Renal cortex interstitium (tissue), 11 donors: ENCODE measurements around the gene TMC3. TPM values are rescaled to one million over a fixed set of nuclear protein-coding genes. Genes with fewer than 3 reads are reported as not detected.
A peak's percentile ranks its signal among the peaks of the same experiment; 100 is the strongest.

Source experiments
- DNase-seq, 11 donors: peaks; one replicate each; pipeline ENCODE4 v3.0.0-alpha.2; 2013; ENCODE audit warnings: low read depth in 9 of 11, low spot score in 4 of 11; ENCODE audit errors: extremely low read depth in 1 of 11
- polyA plus RNA-seq, 3 donors: library from polyadenylated mRNA; unstranded; fragments of 120-200 nt; gene quantifications; one replicate each; pipeline ENCODE4 v1.2.1, GENCODE V29; 2013; ENCODE audit not compliant: insufficient read length in 3 of 3

The TMC3 gene
- polyA plus RNA-seq, 3 donors: 0.08 to 0.38 (median 0.11) TPM

DNA sequence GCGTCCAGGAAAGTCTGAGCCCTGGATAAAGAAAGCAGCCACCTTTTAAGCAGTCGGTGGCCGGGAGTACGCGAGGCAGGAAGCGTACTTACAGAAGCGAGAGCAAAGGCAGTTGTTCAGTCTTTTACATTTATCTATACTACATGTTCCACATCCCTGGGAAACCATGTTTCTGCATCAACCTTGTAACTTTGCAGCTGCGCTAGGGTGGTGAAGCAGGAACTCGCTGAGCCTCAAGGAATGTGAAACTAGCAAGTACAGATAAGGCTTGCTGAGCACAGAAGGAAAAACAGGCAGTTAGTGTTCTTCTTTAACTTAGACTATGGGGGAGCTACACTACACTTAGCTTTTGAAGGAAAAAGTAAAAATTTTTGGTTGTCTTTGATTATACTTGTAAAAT lies 42.9 kb downstream of the TMC3 start:
- peak in 1 of 11 donors; percentile 5 for DNase-seq

DNA sequence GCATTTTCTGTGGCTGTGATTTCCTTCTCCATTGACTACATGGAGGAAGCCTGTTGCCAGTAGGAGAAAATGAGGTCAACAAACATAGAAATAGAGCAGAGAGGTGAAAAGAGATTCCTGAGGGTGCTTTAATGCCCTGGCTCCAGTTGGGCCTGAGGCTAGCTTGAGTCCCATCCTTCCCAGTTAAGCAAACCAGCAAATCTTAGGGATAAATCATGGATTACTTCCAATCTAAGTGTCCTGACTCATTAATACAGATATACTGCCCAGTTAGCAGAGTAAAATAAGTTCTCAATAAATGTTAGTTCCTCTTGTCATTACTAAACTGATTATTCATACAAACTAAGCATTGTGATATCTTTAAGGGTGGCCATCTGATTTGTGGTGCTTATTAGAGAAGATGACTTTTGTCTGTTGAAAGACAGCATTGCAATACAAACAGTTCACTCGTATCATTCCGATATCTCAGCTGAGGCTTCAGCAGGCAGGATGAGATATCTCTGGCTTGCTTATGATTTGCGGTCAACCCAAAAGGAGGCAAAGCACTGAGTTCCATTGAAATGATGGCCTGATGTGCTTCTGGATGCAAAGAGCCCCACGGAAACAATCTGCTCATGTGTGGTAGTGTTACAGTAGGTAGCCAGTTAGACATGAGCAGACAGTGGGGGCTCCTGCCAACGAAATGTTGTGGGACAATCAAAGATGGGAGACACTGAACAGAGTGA lies 43.5 kb downstream of the TMC3 start:
- no peak for DNase-seq

DNA sequence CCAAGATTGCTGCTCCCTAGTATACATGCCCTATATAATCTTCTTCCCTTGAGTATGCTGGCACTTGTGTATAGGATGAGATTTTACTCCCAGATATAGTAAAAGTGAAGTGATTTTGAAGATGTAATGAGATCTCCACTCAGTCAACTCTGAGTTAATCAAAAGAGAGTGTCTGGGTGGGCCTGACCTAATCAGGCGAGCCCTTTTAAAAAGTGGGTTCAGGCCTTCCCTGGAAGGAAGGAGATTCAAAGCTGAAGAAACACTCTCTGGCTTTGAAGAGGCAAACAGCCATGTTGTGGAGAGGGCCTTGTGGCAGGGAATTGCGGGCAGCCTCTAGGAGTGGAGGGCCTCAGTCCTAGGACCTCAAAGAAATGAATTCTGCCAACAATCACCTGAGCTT lies 44.6 kb downstream of the TMC3 start:
- DNase-seq: no peak

DNA sequence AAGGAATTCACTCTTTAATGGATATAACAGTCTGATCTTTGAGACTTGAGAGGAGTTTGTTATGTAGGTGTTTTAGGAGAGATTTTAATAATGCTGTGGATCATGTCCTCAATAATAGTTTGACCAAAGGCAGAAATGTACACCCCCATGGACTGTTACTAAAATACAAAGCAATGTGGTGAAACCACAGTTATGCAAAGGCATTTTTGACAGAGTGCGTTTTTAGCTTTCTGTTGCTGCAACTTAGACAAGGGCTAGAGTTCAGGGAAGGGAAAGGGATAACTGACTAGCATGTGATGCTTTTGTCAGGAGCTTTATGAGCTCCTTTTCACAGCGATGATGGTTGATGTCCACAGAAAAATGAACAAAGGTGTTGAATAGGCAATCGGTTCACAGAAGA lies 46.5 kb downstream of the TMC3 start:
- DNase-seq: no peak

DNA sequence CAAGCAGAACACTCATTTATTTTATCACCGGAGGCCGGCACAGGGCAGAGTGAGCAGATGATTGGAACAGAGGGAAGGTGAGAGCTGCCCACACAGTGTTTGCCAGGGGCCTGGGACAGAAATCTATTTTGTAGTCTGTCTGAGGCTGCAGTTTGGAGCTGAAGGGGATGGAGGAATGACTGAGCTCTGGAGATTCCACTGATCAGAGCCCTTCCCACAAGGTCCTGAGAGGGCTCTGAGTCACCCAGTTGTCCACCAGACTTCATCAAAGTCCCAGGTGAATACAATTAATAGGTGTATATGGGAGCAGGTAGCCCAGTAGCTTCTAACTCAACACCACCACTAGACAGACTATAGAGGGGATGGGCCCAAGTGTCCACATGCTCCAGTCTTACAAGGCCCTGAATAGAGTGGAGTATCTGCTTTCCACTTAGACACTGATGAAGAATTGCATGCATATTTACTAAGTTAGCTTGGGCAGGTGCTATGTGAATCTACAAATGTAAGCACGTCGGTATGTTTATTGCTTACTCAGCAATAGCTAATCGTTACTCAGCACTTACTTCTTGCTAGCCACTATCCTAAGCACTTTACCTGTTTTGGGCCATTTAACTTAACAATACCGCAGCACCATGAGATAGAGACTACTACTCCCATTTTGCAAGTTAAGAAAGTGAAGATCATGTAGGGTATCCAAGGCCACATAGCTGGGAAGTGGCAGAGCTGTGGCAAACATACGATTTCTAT lies 47.4 kb downstream of the TMC3 start:
- DNase-seq: no peak

DNA sequence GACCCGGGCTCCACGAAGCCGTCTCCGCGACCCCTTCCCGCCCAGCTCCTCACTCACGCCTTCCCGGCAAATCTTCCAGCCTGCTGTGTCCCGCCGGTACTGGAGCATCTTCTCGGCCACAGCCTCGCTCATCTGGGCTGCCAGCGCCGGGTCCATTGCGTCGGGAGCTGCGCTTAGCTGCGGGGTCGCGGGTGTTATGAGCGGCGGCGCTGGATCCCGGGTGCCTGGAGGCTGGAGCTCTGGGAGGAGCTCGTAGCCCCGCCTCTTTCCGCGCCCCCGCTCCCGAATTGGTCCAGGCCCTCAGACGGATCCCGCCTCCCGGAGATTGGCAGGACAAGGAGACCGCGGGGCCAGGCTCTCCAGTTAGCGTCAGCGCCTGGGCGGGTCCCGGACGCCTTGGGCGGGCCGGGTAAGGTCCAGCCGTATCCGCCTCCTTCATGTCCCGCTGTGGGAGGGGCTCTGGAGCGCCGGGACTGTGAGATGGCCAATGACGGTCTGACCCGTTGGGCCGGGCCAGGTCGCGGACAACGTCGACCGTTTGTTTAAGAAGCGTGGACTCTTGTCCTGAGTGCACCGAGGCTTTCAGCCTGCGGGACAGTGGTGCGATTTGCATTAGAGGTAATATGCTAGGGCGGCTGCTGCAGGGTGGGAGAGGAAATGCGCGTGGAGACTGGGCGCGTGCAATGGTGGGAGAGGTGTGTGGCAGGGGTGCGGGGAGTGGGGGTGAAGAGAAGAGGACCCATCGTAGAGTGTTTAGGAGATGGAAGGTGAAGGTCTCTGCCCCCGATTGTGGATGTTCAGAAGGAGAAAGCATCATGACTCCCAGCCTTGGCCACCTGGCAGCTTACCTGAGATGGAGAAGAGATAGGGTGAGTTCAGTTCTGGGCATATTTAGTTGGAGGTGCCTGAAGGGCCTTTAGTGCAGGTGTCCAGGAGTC lies 49.8 kb downstream of the TMC3 start, which contains the start of gene STARD5:
STARD5 (minus strand) TSS at position 198 of the 938 bp plus-strand sequence; CDS start at position 156, 42 bp downstream.
- peak; percentile 89 to 97 (median 96) for DNase-seq

DNA sequence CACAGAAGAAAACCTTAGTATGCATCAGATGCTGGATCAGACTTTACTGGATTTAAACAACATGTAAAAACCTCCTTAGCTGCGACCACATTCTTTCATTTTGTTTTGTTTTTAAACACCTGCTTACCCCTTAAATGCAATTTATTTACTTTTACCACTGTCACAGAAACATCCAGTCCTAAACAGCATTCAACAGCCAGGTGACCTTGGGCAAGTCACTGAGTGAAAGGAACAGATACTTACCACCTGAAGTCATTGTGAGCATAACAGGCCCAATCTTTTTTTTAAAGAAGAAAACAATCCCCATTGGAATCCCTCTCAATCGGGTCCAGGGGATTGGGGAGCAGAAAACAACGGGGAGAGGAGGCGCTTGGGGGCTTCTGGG lies 50.5 kb downstream of the TMC3 start:
- DNase-seq: peak in 2 of 11 donors; percentile 9 to 11

DNA sequence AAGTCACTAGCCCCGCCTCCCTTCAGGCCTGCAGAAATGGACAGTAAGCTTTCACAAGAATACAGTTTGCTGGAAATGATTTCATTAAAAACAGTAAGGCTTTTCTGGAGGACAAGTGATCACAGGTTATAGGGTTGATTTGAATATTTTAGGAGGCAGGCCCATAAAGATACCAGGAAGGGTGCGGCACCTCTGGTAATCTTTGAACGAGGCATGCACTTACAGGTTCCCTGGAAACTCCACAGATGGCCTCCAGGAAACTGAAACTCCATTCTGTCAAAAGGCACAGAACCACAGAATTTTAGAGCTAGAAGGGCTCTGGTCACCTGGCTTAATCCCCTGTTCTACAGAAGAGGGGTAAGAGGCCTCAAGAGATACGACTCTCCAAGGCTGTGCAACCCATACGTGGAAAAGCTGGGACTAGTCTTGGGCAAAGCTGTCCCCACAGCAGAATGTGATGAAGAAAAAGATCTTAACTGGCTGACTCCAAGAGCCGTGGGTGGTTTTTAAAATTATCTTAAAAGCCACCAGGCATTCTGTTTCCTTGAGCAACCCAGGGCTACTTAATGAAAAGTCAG lies 51.2 kb downstream of the TMC3 start:
- no peak for DNase-seq

DNA sequence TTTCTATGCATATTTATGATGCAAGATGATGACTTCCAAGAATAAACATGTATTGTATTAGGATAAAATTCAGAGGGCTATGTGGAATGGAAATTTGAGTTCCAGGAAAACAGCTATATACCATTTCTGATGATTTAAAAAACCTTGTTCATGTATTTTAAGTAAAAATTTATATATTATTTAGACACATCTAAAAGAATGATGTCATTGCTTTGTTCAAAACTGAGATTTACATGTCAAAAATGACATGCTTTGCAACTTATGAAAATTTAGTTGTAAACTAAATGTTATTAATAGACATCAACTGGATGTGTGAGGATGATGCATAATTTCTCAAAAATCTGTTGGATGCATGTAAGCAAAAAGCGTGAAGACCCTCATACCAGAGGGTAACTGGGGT lies 52.3 kb downstream of the TMC3 start:
- DNase-seq: no peak

DNA sequence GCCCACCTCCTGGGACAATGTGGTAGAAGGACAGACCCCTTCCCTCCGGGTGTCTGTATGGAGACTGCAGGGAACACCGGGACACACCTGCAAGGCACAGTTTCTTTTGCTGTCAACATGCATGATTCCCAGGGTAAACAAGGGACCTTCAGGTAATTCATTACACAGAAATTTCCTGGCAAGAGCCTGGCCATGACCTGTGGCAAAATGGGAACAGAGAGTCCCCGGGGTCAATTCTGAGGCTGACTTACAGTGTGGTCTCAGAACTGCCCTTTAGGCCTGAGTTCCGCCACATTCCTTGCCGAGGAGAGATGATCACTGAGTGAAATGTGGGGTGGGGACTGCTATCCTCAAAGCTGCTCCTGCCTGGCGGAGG lies 56.4 kb downstream of the TMC3 start:
- DNase-seq: no peak

DNA sequence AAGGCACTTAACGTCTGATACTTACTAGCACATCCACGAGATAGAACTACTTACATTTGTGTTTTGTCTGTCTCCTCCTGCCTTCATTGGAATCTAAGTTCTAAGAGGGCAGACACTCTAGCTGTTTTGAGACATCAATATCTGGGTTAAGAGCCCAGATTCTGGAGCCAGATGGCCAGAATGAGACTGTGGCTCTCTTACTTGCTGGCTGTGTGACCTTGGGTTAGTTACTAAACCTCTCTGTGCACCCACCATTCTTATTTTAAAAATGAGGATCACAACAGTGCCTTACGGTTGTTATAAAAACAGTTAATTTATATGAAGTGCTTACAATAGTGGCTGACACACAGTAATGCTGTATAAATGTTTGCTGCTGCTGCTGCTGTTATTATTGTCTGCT lies 57.7 kb downstream of the TMC3 start:
- no peak for DNase-seq

DNA sequence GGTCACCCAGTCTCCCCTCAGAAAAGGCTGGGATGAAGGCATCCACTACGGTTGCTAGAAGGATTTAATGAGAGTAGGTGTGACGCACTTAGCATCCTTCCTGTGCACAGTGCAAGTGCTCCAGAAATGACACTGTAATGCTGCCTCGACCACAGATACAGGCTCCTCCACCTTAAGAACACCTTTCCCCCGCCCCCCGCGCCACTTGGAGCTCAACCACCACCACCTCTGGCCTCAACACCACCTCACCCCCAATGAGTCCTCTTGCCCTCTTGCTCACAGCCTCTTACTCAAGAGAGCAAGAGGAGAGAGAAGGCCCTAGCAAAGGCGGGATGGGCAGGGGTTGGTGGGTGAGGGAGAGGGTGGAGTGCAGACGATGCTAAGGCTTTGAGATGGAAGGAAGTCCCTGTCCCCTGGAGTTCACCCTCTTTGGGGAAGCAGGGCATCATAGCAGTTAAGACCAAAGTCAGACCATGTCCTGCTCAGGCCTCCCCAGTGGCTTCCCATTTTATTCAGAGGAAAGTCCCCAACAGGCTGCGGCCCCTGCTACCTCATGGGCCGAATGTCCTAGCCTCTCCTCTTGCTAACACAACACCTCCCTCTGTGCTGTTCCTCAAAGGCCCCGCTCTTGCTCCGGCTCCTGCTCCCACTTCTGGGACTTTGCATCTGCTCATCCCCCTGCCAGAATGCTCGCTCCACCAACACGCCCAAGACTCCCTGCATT lies 58.4 kb downstream of the TMC3 start:
- no peak for DNase-seq

DNA sequence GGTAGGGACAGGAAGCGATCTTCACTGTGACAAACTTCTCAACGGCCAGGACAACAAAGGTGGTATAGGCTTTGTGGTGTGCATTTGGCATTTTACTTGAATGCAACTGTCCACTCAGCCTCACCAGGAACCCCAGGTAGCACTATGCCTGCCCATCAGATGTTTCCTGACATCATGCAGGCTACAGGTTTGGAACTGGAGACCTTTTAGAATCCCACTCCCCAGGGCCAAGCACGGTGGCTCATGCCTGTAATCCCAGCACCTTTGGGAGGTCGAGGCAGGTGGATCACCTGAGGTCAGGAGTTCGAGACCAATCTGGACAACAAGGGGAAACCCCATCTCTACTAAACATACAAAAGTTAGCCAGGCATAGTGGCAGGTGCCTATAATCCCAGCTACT lies 59.6 kb downstream of the TMC3 start:
- DNase-seq: no peak

DNA sequence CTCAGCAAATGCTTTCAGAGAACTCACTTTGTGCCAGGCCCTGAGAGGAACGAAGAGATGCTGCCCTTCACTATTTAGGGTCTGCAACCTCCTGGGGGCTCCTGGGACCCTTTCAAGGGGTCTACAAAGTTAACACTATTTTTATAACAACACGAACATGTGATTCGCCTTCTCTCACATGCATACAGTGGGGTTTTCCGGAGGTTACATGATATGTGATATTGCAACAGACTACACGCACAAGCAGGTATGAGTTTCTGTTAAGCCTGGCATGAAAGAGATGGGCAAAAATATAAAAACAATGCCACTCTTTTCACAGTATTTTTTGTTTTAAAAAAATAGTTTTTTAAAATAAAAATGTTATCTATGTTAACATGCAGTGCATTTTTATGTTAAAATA lies 60.3 kb downstream of the TMC3 start:
- no peak for DNase-seq

DNA sequence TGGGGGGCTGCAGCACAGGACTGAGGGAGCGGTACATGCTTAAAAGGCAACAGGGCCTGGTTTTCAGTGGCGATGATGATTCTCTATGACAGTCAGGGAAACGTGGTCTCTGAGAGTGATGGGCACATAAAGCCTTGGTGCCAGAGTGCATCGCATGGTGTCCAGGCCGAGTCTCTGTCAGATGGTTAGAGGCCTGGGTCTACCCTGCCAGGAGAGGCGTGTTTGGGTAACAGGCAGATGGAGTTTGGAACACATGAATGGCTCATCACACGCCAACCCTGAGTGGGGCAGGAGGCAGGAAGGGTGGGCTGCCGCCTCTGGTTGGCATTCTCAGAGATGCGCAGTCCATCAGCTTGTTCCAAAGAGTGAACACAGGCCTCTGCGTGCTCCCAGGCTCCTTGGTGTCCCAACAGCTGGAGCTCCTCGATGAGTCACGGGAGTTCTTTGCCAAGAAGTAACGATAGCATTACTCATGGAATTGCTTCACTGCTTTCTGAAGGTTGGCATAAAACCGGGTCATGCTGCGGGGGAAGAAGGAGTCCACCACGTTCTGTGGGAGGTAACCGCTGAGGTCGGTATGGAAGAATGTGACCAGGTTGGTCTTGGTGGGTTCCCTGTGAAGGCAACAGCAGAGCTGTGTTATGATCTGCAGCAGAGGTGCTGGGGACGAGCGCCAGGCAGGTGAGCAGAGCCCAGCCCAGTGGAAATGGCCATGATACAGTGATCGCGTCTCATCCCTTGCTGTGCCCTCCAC lies 61.0 kb downstream of the TMC3 start:
- no peak for DNase-seq

DNA sequence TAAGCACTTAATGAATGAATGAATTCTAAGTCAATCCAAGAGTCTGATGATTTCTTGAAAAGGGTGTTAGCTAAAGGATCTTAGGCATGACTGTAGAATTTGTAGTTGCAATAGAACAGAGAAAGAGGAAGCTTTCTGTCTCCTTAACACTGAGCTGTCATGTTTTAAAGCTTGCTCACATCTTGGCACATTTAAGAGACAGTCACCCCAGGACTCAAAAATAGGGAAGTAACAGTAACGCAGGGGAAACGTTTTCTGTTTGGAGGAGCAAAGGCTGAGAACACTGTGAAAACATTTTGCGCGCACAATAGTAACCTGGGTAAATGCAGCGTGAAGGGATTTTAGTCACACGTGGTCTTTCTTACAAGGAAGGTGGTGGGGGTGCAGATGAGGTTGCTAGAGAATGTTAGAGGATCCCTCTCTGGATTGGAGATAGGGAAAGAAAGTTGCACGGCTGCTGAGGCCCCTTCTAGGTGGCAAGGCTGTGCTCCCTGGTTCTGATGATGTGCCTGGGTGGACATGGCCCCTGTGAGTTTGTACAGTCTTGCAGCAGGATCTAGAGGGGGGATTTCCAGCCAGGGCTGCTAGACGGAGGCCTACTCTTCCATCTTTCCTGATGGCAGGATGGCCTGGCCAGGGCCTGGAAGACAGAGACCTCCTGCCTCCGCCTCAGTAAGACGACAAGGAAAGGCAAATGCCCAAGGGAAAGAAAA lies 62.1 kb downstream of the TMC3 start:
- no peak for DNase-seq

DNA sequence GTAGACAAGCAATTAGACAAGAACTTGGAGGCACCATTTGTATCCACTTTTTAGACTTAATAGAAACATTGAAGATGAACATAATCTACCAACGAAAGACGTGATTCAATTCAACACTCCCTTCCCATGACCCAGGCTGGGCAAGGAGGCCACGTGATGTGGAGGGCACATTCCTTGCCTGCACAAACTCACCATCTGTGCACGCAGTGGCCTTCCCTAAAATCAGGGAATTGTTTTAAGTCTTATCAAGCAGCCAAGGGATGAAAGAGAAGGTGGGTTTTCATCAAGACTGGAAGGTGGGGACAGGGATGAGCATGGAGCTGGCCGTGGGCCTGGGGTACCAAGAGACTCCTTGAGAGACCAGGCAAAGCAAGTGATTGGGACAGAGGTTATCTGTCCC lies 63.5 kb downstream of the TMC3 start:
- DNase-seq: no peak
